Keratinocyte (primary cell): Measurements from ENCODE around the gene DCK.

Experiments
- CTCF ChIP-seq, 3 experiments: IDR thresholded peaks in 1 of 3; conservative IDR thresholded peaks in 1 of 3; optimal IDR thresholded peaks in 1 of 3; 2 replicates in 2 of 3; 3 replicates in 1 of 3; pipeline versions ENCODE3 to v1.5.1; 2011; ENCODE audit warnings: low read length in 3 of 3, mild to moderate bottlenecking in 3 of 3, moderate library complexity in 2 of 3, control low read depth in 1 of 3, inconsistent platforms in 1 of 3; ENCODE audit not compliant: insufficient read depth in 2 of 3; ENCODE audit errors: extremely low read depth in 1 of 3
- EZH2 ChIP-seq: IDR thresholded peaks from one replicate; pipeline ENCODE4 v1.6.1; 2012; ENCODE audit warnings: inconsistent platforms, mild to moderate bottlenecking, low read length, moderate library complexity

- TF ChIP-seq CTCF (optimal IDR thresholded peaks at IDR 0.05 in 1 of 3, IDR thresholded peaks at IDR 0.05 in 1 of 3, conservative IDR thresholded peaks at IDR 0.05 in 1 of 3; ENCODE audit: extremely low read depth in 1 of 3, insufficient read depth in 2 of 3, low read length in 3 of 3) (no peak), EZH2 (no peak)
These were observed 73.6 kb downstream of the DCK start for GRCh38 chr4:71066737-71067716.
